Activated CD4-positive, alpha-beta T cell treated with anti-CD3 and anti-CD28 coated beads, Interleukin-2, amount 10 ng/mL, durations not matched to agents 24 days and 14 days (primary cell): ENCODE results near the gene ATE1. TPM values are rescaled to one million over a fixed set of nuclear protein-coding genes. Genes with fewer than 3 reads are reported as not detected.
A peak's percentile ranks its signal among the peaks of the same experiment; 100 is the strongest.
"Not testable (repeated sequence)": the region's sequence is repeated elsewhere in the genome, so short reads cannot be mapped to it uniquely, and the experiment has no call there.

Experiments
- DNase-seq: peaks from one replicate; pipeline ENCODE4 v3.0.0; 2022
- H3K27ac Mint-ChIP-seq: one replicate; pipeline ENCODE4 v1.8.0; 2022; ENCODE audit warnings: mild to moderate bottlenecking, mixed read lengths
- H3K27me3 Mint-ChIP-seq: one replicate; pipeline ENCODE4 v1.8.0; 2022; ENCODE audit warnings: mixed read lengths
- H3K36me3 Mint-ChIP-seq: one replicate; pipeline ENCODE4 v1.8.0; 2022; ENCODE audit warnings: low read depth, mild to moderate bottlenecking, mixed read lengths
- H3K4me1 Mint-ChIP-seq: one replicate; pipeline ENCODE4 v1.8.0; 2021; ENCODE audit warnings: mixed read lengths
- H3K4me3 Mint-ChIP-seq: one replicate; pipeline ENCODE4 v1.8.0; 2022; ENCODE audit warnings: mild to moderate bottlenecking, moderate library complexity, mixed read lengths
- H3K9me3 Mint-ChIP-seq: one replicate; pipeline ENCODE4 v1.8.0; 2021; ENCODE audit warnings: mixed read lengths
- intact Hi-C: fragments of 100-400 bp; cut with micrococcal nuclease; formaldehyde crosslinking; loops from one replicate; pipeline ENCODE4 v1.15.1; 2023
- total RNA-seq: library from RNA; stranded (reverse); gene quantifications from 2 replicates; pipeline ENCODE4 v1.2.3, GENCODE V29; 2022

The ATE1 gene
- total RNA-seq = 39.0 and 39.1 TPM in 2 replicates

- peak; percentile 95 for DNase-seq
- intact Hi-C loops = loop anchor here (1.0 to 10.0 kb wide), 3 partner anchors 47 to 1077 kb away; partner anchors contain the start of genes ACADSB, IKZF5, NSMCE4A and WDR11
- H3K4me3 Mint-ChIP-seq = peak within 1 kb of the TSS; percentile 93
- peak within 1 kb of the TSS; percentile 95 for H3K27ac Mint-ChIP-seq
- no peaks in the 10 kb centered on the region for H3K27me3 Mint-ChIP-seq
- no peaks in the 10 kb centered on the region for H3K9me3 Mint-ChIP-seq
- peaks cover 18% of the 10 kb centered on the region for H3K4me1 Mint-ChIP-seq
- peaks cover 9% of the 10 kb centered on the region for H3K36me3 Mint-ChIP-seq
These were observed at the start of gene ATE1 for GRCh38 chr10:121927841-121928527. ATE1 (minus strand) TSS chr10:121928031; CDS start chr10:121927949, 82 bp downstream.

GRCh38 chr10:121976607-121977006 lies 48.8 kb upstream of the ATE1 start:
- H3K36me3 Mint-ChIP-seq = peaks cover 14% of the 10 kb centered on the region
- no peak for DNase-seq
- peaks cover 16% of the 10 kb centered on the region for H3K4me1 Mint-ChIP-seq
- H3K27ac Mint-ChIP-seq = no peak overlapping the region
- no peaks in the 10 kb centered on the region for H3K27me3 Mint-ChIP-seq
- H3K4me3 Mint-ChIP-seq = peak overlapping the region; percentile 3
- peaks cover 5% of the 10 kb centered on the region for H3K9me3 Mint-ChIP-seq
- intact Hi-C loops = no loop called here

GRCh38 chr10:121975295-121976086 lies 47.7 kb upstream of the ATE1 start:
- no peaks in the 10 kb centered on the region for H3K27me3 Mint-ChIP-seq
- H3K9me3 Mint-ChIP-seq = peaks cover 5% of the 10 kb centered on the region
- peaks cover 23% of the 10 kb centered on the region for H3K36me3 Mint-ChIP-seq
- no peak for DNase-seq
- peaks cover 18% of the 10 kb centered on the region for H3K4me1 Mint-ChIP-seq
- peak overlapping the region; percentile 37 for H3K27ac Mint-ChIP-seq
- H3K4me3 Mint-ChIP-seq = peak overlapping the region; percentile 90
- intact Hi-C loops = loop anchor here (1.0 kb wide), 1 partner anchor 48 kb away; no protein-coding TSS in a partner anchor

DNA sequence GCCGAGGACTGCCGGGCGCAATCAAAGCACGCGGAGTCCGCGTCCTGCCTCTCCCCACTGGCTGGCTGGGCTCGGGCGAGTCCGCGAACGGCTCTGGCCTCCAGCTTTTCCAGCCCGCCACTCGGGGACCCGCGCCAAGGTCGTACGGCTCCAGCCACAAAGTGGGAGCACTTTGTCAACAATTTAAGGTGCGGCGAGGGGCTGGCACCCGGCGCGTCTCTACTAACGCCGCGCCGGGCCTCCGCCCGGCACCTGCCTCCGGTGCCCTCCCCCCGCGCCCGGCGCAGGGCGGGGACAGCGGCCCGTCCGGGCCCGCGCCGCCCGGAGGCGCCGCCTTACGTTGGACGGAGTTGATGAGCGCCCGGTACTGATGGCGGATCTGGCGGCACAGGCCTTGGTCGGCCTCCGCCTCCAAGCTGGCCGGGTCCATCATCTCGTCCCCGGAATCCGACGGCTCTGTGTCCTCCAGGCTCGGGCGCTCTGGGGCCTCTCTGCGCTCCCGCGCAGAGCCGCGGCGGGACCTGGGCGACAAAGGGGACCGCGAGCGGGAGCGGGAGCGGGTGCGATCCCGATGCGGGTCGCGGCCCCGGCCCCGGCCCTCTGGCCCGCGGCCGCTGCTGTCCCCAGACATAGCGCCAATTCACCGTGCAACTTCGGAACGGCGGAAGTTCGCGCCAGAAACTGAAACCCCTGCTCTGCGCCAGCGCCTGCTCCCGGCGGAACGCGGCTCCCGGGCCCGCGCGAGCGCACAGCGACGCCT lies 46.9 kb upstream of the ATE1 start, which contains the start of gene NSMCE4A:
TSS of gene NSMCE4A (minus strand) at position 683 of the 760 bp plus-strand sequence. CDS start at position 631, 52 bp downstream.
- Mint-ChIP-seq H3K4me3 (peak within 1 kb of the TSS; percentile 90), H3K9me3 (peaks cover 5% of the 10 kb centered on the region), H3K27me3 (no peaks in the 10 kb centered on the region), H3K36me3 (peaks cover 24% of the 10 kb centered on the region), H3K27ac (peak within 1 kb of the TSS; percentile 53), H3K4me1 (peaks cover 18% of the 10 kb centered on the region)
- DNase-seq = peak; percentile 94
- intact Hi-C loops = loop anchor here (1.0 kb wide), 1 partner anchor 47 kb away; no protein-coding TSS in a partner anchor

GRCh38 chr10:121974019-121974534 lies 46.2 kb upstream of the ATE1 start:
- peaks cover 5% of the 10 kb centered on the region for H3K9me3 Mint-ChIP-seq
- peak overlapping the region; percentile 53 for H3K27ac Mint-ChIP-seq
- no peaks in the 10 kb centered on the region for H3K27me3 Mint-ChIP-seq
- DNase-seq = no peak
- peaks cover 26% of the 10 kb centered on the region for H3K36me3 Mint-ChIP-seq
- peaks cover 18% of the 10 kb centered on the region for H3K4me1 Mint-ChIP-seq
- intact Hi-C loops = no loop called here
- peak overlapping the region; percentile 90 for H3K4me3 Mint-ChIP-seq

DNA sequence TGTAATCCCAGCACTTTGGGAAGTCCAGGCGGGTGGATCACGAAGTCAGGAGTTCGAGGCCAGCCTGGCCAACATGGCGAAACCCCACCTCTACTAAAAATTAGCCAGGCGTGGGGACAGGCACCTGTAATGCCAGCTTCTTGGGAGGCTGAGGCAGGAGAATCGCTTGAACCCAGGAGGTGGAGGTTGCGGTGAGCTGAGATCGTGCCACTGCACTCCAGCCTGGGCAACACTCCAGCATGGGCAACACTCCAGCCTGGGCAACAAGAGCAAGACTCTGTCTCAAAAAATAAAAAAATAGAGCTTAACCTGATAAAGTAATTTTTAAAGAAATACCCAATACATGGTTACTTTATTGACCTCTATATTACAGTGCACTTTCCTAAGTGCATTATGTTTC lies 41.3 kb upstream of the ATE1 start:
- H3K4me3 Mint-ChIP-seq, H3K9me3 Mint-ChIP-seq, H3K27me3 Mint-ChIP-seq, DNase-seq, intact Hi-C loops, H3K27ac Mint-ChIP-seq: not testable (repeated sequence)
- Mint-ChIP-seq H3K4me1 (peaks cover 17% of the 10 kb centered on the region), H3K36me3 (peaks cover 52% of the 10 kb centered on the region)

DNA sequence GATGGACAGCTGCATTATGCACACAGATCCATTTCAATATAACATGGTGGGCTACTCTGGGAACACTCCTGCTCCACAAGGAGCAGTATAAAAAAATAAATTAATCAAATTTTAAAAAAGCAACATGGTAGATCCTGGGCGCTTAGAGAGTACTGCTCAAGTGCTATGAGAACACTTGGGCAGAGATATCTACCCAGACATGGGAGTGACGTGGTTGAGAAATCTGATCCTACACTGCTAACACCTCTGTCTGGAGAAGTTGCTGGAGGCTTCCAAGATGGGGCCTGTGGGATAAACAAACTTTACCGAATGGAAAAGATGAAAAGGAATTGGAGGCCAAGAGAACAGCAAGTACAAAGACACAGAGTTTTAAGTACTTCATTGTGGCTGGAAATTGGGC lies 38.2 kb upstream of the ATE1 start:
- no peaks in the 10 kb centered on the region for H3K27me3 Mint-ChIP-seq
- H3K27ac Mint-ChIP-seq = no peak overlapping the region
- H3K4me3 Mint-ChIP-seq = no peak overlapping the region
- no peaks in the 10 kb centered on the region for H3K9me3 Mint-ChIP-seq
- no peaks in the 10 kb centered on the region for H3K4me1 Mint-ChIP-seq
- H3K36me3 Mint-ChIP-seq = peaks cover 43% of the 10 kb centered on the region
- intact Hi-C loops = no loop called here
- DNase-seq = no peak

DNA sequence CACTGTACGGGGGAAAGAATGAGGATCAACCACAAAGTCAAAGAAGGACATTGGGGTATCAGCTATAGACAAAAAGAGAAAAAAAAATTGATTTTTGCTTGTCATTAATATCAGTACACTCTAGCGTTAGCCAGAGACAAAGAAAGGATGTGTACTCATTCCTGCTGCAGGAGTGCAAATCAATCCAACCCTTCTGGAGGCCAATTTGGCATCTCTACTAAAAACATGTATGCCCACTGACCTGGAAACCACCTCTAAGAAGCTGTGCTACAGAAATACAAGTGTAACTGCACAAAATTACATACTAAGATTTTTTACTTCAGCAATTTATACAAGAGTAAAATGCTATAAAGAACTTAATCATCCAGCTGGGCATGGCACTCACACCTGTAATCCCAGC lies 33.6 kb upstream of the ATE1 start:
- intact Hi-C loops = no loop called here
- Mint-ChIP-seq H3K9me3 (no peaks in the 10 kb centered on the region), H3K27ac (no peak overlapping the region), H3K4me3 (no peak overlapping the region), H3K4me1 (peaks cover under 1% of the 10 kb centered on the region), H3K27me3 (no peaks in the 10 kb centered on the region), H3K36me3 (peaks cover 47% of the 10 kb centered on the region)
- no peak for DNase-seq

DNA sequence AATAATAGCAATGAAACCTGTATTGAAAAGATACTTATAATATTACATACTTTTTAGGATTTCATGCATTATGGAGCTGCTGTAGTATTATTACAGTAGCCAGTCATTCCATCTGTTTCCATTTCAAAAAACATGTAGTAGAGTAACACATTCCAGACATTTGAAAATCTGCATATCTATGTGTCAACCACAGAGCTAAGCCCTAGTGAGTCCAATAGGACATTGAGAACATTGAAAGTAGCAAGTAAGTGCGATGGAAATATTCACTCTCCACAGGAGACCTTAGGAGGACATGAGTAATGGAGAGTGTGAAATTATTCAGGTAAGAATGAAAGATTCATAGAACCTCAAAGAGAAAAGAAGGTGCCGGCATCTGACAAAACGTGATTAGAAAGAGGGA lies 31.8 kb upstream of the ATE1 start:
- no peaks in the 10 kb centered on the region for H3K27me3 Mint-ChIP-seq
- no peaks in the 10 kb centered on the region for H3K9me3 Mint-ChIP-seq
- intact Hi-C loops = no loop called here
- H3K36me3 Mint-ChIP-seq = peaks cover 47% of the 10 kb centered on the region
- no peak for DNase-seq
- H3K27ac Mint-ChIP-seq = no peak overlapping the region
- no peak overlapping the region for H3K4me3 Mint-ChIP-seq
- peaks cover 2% of the 10 kb centered on the region for H3K4me1 Mint-ChIP-seq

DNA sequence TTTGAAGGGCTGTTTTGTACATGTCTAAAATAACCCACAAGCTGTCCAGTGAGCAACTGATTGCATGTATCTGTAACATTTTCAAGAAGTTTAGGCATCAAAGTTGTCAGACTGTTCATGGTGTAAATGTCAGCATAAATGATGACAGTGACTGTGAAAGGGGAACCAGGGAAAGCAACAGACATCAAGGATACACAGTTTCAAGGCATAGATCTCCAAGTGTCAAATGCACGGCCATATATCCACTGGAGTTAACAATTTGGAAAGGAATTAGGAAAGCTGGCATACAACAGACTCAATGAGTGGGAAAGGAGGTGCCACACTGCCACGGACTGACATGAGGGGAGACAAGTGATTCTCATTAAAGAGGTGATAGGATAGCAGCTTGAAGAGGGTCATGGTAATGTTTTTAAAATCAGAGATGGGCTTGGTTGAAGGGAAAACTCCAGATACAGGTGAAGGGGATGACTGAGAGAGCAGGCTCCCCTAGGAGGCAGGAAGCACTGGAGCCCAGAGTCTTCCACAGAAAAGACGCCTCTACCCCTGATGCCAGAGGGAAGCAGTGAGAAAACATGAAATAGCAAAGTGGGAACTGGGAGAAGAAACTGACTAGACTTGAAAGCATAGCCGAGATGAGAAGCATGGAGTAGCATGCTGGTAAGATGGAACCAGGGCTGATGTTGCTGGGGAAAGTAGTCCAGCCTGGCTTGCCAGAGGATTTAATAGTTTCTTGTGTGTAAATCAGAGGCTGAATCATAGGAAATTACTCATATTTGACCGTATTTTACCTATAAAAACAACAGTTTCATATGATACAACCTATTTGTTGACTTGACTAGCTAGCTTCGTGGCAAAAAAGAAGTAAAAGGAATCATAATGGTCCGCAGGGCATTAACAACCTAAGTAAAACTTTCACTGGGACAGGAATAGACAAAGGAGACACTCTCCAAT lies 28.6 kb upstream of the ATE1 start:
- H3K4me3 Mint-ChIP-seq = no peak overlapping the region
- H3K9me3 Mint-ChIP-seq = no peaks in the 10 kb centered on the region
- intact Hi-C loops = no loop called here
- no peak overlapping the region for H3K27ac Mint-ChIP-seq
- peaks cover 3% of the 10 kb centered on the region for H3K4me1 Mint-ChIP-seq
- peaks cover 38% of the 10 kb centered on the region for H3K36me3 Mint-ChIP-seq
- no peaks in the 10 kb centered on the region for H3K27me3 Mint-ChIP-seq
- no peak for DNase-seq

- Mint-ChIP-seq H3K36me3 (peaks cover 24% of the 10 kb centered on the region), H3K9me3 (no peaks in the 10 kb centered on the region), H3K4me1 (peaks cover 3% of the 10 kb centered on the region), H3K27ac (no peak overlapping the region), H3K27me3 (no peaks in the 10 kb centered on the region), H3K4me3 (no peak overlapping the region)
- DNase-seq = no peak
- intact Hi-C loops = no loop called here
These were observed 24.4 kb upstream of the ATE1 start for GRCh38 chr10:121952226-121952625.

- H3K36me3 Mint-ChIP-seq = peaks cover 6% of the 10 kb centered on the region
- intact Hi-C loops = no loop called here
- no peaks in the 10 kb centered on the region for H3K9me3 Mint-ChIP-seq
- no peaks in the 10 kb centered on the region for H3K27me3 Mint-ChIP-seq
- no peak for DNase-seq
- peaks cover 1% of the 10 kb centered on the region for H3K4me1 Mint-ChIP-seq
- H3K4me3 Mint-ChIP-seq = no peak overlapping the region
- no peak overlapping the region for H3K27ac Mint-ChIP-seq
These were observed 21.6 kb upstream of the ATE1 start for GRCh38 chr10:121949451-121949850.
